HepG2 (cell line): Measurements from ENCODE around the gene TRMT1. TPM values are rescaled to one million over a fixed set of nuclear protein-coding genes. Genes with fewer than 3 reads are reported as not detected.

ENCODE experiments used
- ARNT2 ChIP-seq: sonication (generic); formaldehyde crosslinking; IDR thresholded peaks from 2 replicates; pipeline ENCODE4 v1.8.0; 2022; ENCODE audit warnings: mild to moderate bottlenecking, low read depth, missing genetic modification reagents, moderate library complexity
- ATF2 ChIP-seq: sonication (generic); formaldehyde crosslinking; IDR thresholded peaks from 2 replicates; pipeline ENCODE4 v1.4.0; 2020; ENCODE audit warnings: missing genetic modification reagents
- ATF5 ChIP-seq: sonication (generic); formaldehyde crosslinking; IDR thresholded peaks from 2 replicates; pipeline ENCODE4 v1.4.0; 2020; ENCODE audit warnings: mild to moderate bottlenecking, low read depth, missing genetic modification reagents
- FOXA1 ChIP-seq, 2 experiments: fragments of 450-650 bp in 1 of 2; sonication (generic) in 1 of 2; formaldehyde crosslinking in 1 of 2; IDR thresholded peaks; 2 replicates each; pipeline versions ENCODE4 v1.4.0 to v1.6.1; 2016 to 2020; ENCODE audit warnings: missing genetic modification reagents in 1 of 2
- GATAD2A ChIP-seq: IDR thresholded peaks from 2 replicates; pipeline ENCODE4 v1.6.1; 2016
- HDAC2 ChIP-seq: sonication (generic); formaldehyde crosslinking; IDR thresholded peaks from 2 replicates; pipeline ENCODE4 v1.4.0; 2020; ENCODE audit warnings: missing genetic modification reagents
- HES4 ChIP-seq: sonication (generic); formaldehyde crosslinking; IDR thresholded peaks from 2 replicates; pipeline ENCODE4 v1.9.0; 2021; ENCODE audit warnings: mild to moderate bottlenecking, missing genetic modification reagents, borderline replicate concordance
- HOXA5 ChIP-seq: sonication (generic); formaldehyde crosslinking; IDR thresholded peaks from 2 replicates; pipeline ENCODE4 v1.4.0; 2020; ENCODE audit warnings: missing genetic modification reagents
- JDP2 ChIP-seq: sonication (generic); formaldehyde crosslinking; IDR thresholded peaks from 2 replicates; pipeline ENCODE4 v1.8.1; 2022; ENCODE audit warnings: missing genetic modification reagents, borderline replicate concordance
- NCOA2 ChIP-seq: sonication (generic); formaldehyde crosslinking; IDR thresholded peaks from 2 replicates; pipeline ENCODE4 v1.8.0; 2022; ENCODE audit warnings: inconsistent platforms
- PATZ1 ChIP-seq: sonication (generic); formaldehyde crosslinking; IDR thresholded peaks from 2 replicates; pipeline ENCODE4 v1.4.0; 2020; ENCODE audit warnings: missing genetic modification reagents
- RBM39 ChIP-seq: fragments of 200-400 bp; formaldehyde crosslinking; IDR thresholded peaks from one replicate; pipeline ENCODE4 v1.6.1; 2018; ENCODE audit warnings: antibody characterized with exemption, mild to moderate bottlenecking, low read depth, low read length; ENCODE audit not compliant: poor library complexity, severe bottlenecking
- RNF219 ChIP-seq: sonication (generic); formaldehyde crosslinking; IDR thresholded peaks from 2 replicates; pipeline ENCODE4 v1.5.0; 2020; ENCODE audit warnings: mild to moderate bottlenecking, missing genetic modification reagents
- RXRB ChIP-seq: IDR thresholded peaks from 2 replicates; pipeline ENCODE4 v1.6.1; 2016; ENCODE audit warnings: borderline replicate concordance, missing genetic modification reagents, missing compliant biosample characterization
- SIX4 ChIP-seq: sonication (generic); formaldehyde crosslinking; IDR thresholded peaks from 2 replicates; pipeline ENCODE4 v1.4.0; 2020; ENCODE audit warnings: missing genetic modification reagents
- ZBTB37 ChIP-seq: sonication (generic); formaldehyde crosslinking; IDR thresholded peaks from 2 replicates; pipeline ENCODE4 v1.4.0; 2020; ENCODE audit warnings: mild to moderate bottlenecking, missing genetic modification reagents
- ZBTB7B ChIP-seq: sonication (generic); formaldehyde crosslinking; IDR thresholded peaks from 2 replicates; pipeline ENCODE4 v1.4.0; 2020; ENCODE audit warnings: missing genetic modification reagents
- ZFP82 ChIP-seq: sonication (generic); formaldehyde crosslinking; IDR thresholded peaks from 2 replicates; pipeline ENCODE4 v1.5.1; 2020; ENCODE audit warnings: mild to moderate bottlenecking, missing genetic modification reagents, borderline replicate concordance
- ZNF296 ChIP-seq: sonication (generic); formaldehyde crosslinking; conservative IDR thresholded peaks from 2 replicates; pipeline ENCODE4 v1.5.0; 2020; ENCODE audit warnings: mild to moderate bottlenecking, missing genetic modification reagents
- ZNF367 ChIP-seq: sonication (generic); formaldehyde crosslinking; IDR thresholded peaks from 2 replicates; pipeline ENCODE4 v1.4.0; 2020; ENCODE audit warnings: missing genetic modification reagents, borderline replicate concordance
- ZNF724P ChIP-seq: sonication (generic); formaldehyde crosslinking; IDR thresholded peaks from 2 replicates; pipeline ENCODE4 v1.8.0; 2022; ENCODE audit warnings: missing genetic modification reagents, borderline replicate concordance
- polyA plus RNA-seq, 8 experiments: library from polyadenylated mRNA; depleted of rRNA in 3 of 8; stranded (reverse) in 7 of 8; unstranded in 1 of 8; fragments of >200 nt; fragmentation: Illumina TruSeq in 4 of 8; extraction: Trizol in 4 of 8; gene quantifications; 2 replicates each; pipeline versions ENCODE4 v1.2.1 to v1.2.3, GENCODE V29; 2011 to 2016; ENCODE audit warnings: low read depth in 4 of 8, missing spikeins in 1 of 8, mixed read lengths in 1 of 8; ENCODE audit not compliant: insufficient read depth in 1 of 8
- total RNA-seq, 5 experiments: library from RNA; depleted of rRNA; stranded (reverse); fragments of >200 nt; fragmentation: Illumina TruSeq; extraction: Trizol; gene quantifications; 2 replicates each; pipeline ENCODE4 v1.2.3, GENCODE V29; 2016; ENCODE audit warnings: low read depth in 1 of 5

TRMT1 gene
- total and polyA plus RNA-seq, 2 of the 13 experiments (the other 11 are each of a cell fraction or from before 2014, with no cell fraction given): 35.5 to 44.1 TPM

GRCh38 chr19:13060964-13061927, 55.3 kb downstream of the TRMT1 start (continued):
- no peak for TF ChIP-seq ZBTB37 (CRISPR knock-in tag)
- TF ChIP-seq ATF2 (CRISPR knock-in tag): peak; percentile 37; the same call in 1 of the 2 replicates
- no peak for TF ChIP-seq ZNF296 (CRISPR knock-in tag)
- peak; percentile 62 for TF ChIP-seq ZBTB7B (CRISPR knock-in tag)
- no peak for TF ChIP-seq SIX4 (CRISPR knock-in tag)
- TF ChIP-seq HDAC2 (CRISPR knock-in tag): peak; percentile 79; the same call in 1 of the 2 replicates
- no peak for TF ChIP-seq FOXA1 (IDR thresholded peaks at IDR 0.05)
- no peak for TF ChIP-seq FOXA1 (CRISPR knock-in tag; IDR thresholded peaks at IDR 0.05)
- no peak for TF ChIP-seq ZNF367 (CRISPR knock-in tag)
- TF ChIP-seq JDP2 (CRISPR knock-in tag): no peak
- TF ChIP-seq PATZ1 (CRISPR knock-in tag): peak; percentile 94
- TF ChIP-seq HES4 (CRISPR knock-in tag): no peak
- no peak for TF ChIP-seq ATF5 (CRISPR knock-in tag)
- 0 out of 2 replicates have a peak, but pooled peaks have one; percentile 33 for TF ChIP-seq GATAD2A (CRISPR knock-in tag)
- TF ChIP-seq HOXA5 (CRISPR knock-in tag): peak; percentile 64; the same call in 1 of the 2 replicates
- no peak for TF ChIP-seq RNF219 (CRISPR knock-in tag)
- 0 out of 2 replicates have a peak, but pooled peaks have one; percentile 25 for TF ChIP-seq NCOA2 (CRISPR knock-in tag)
- TF ChIP-seq ZNF724P (CRISPR knock-in tag): 0 out of 2 replicates have a peak, but pooled peaks have one; percentile 6
- 0 out of 2 replicates have a peak, but pooled peaks have one; percentile 6 for TF ChIP-seq ZFP82 (CRISPR knock-in tag)
- peak; percentile 77 for TF ChIP-seq RBM39
- peak; percentile 76 for TF ChIP-seq RXRB
- TF ChIP-seq ARNT2 (CRISPR knock-in tag): peak; percentile 60; the same call in 1 of the 2 replicates
